Measurements from ENCODE around the gene ITGAX.
"Not testable (repeated sequence)": the region's sequence is repeated elsewhere in the genome, so short reads cannot be mapped to it uniquely, and the experiment has no call there.

Gene ITGAX

GRCh38 chr16:31354394-31355291, at the start of gene ITGAX:
ITGAX (plus strand) TSS chr16:31355176; CDS start chr16:31355255, 79 bp downstream.
- Histone ChIP-seq H3K27me3 (ENCODE audit: low read depth, low read length) (no peaks in the 10 kb centered on the region), H3K27ac (ENCODE audit: low read length) (peak within 1 kb of the TSS; percentile 36), H3K4me3 (ENCODE audit: low read depth in 1 of 2, low read length in 2 of 2) (peak within 1 kb of the TSS; percentile 28 to 48), H3K4me1 (ENCODE audit: control insufficient read depth in 1 of 2, insufficient read depth in 2 of 2, low read length in 2 of 2) (no peaks in the 10 kb centered on the region), H3K9me3 (ENCODE audit: control insufficient read depth in 1 of 2, low read length in 2 of 2) (no peaks in the 10 kb centered on the region), H3K36me3 (ENCODE audit: control insufficient read depth in 1 of 2, insufficient read depth in 2 of 2, low read length in 2 of 2) (no peaks in the 10 kb centered on the region)

- no peaks in the 10 kb centered on the region for H3K36me3 ChIP-seq (ENCODE audit: control insufficient read depth in 1 of 2, insufficient read depth in 2 of 2, low read length in 2 of 2)
- H3K27ac ChIP-seq (ENCODE audit: low read length) = no peak overlapping the region
- no peaks in the 10 kb centered on the region for H3K27me3 ChIP-seq (ENCODE audit: low read depth, low read length)
- H3K4me3 ChIP-seq (ENCODE audit: low read depth in 1 of 2, low read length in 2 of 2) = no peak overlapping the region
- H3K9me3 ChIP-seq (ENCODE audit: control insufficient read depth in 1 of 2, low read length in 2 of 2) = peaks cover 0 to 4% of the 10 kb centered on the region in 2 donors
- H3K4me1 ChIP-seq (ENCODE audit: control insufficient read depth in 1 of 2, insufficient read depth in 2 of 2, low read length in 2 of 2) = peaks cover 0 to 10% of the 10 kb centered on the region in 2 donors
These were observed 49.8 kb upstream of the ITGAX start for GRCh38 chr16:31305219-31305618.

GRCh38 chr16:31308381-31308780, 46.6 kb upstream of the ITGAX start:
- H3K27ac ChIP-seq (ENCODE audit: low read length); H3K4me3 ChIP-seq (ENCODE audit: low read depth in 1 of 2, low read length in 2 of 2); H3K9me3 ChIP-seq (ENCODE audit: control insufficient read depth in 1 of 2, low read length in 2 of 2); H3K36me3 ChIP-seq (ENCODE audit: control insufficient read depth in 1 of 2, insufficient read depth in 2 of 2, low read length in 2 of 2); H3K27me3 ChIP-seq (ENCODE audit: low read depth, low read length); H3K4me1 ChIP-seq (ENCODE audit: control insufficient read depth in 1 of 2, insufficient read depth in 2 of 2, low read length in 2 of 2): not testable (repeated sequence)

- peaks cover 13 to 18% of the 10 kb centered on the region in 2 donors for H3K9me3 ChIP-seq (ENCODE audit: control insufficient read depth in 1 of 2, low read length in 2 of 2)
- H3K27ac ChIP-seq (ENCODE audit: low read length) = no peak overlapping the region
- H3K4me1 ChIP-seq (ENCODE audit: control insufficient read depth in 1 of 2, insufficient read depth in 2 of 2, low read length in 2 of 2) = no peaks in the 10 kb centered on the region
- H3K4me3 ChIP-seq (ENCODE audit: low read depth in 1 of 2, low read length in 2 of 2) = no peak overlapping the region
- no peaks in the 10 kb centered on the region for H3K27me3 ChIP-seq (ENCODE audit: low read depth, low read length)
- no peaks in the 10 kb centered on the region for H3K36me3 ChIP-seq (ENCODE audit: control insufficient read depth in 1 of 2, insufficient read depth in 2 of 2, low read length in 2 of 2)
These were observed 32.5 kb upstream of the ITGAX start for GRCh38 chr16:31322500-31322899.

GRCh38 chr16:31323959-31324629, 30.9 kb upstream of the ITGAX start:
- H3K27ac ChIP-seq (ENCODE audit: low read length) = no peak overlapping the region
- H3K27me3 ChIP-seq (ENCODE audit: low read depth, low read length) = no peaks in the 10 kb centered on the region
- H3K4me3 ChIP-seq (ENCODE audit: low read depth in 1 of 2, low read length in 2 of 2) = no peak overlapping the region
- H3K36me3 ChIP-seq (ENCODE audit: control insufficient read depth in 1 of 2, insufficient read depth in 2 of 2, low read length in 2 of 2) = no peaks in the 10 kb centered on the region
- no peaks in the 10 kb centered on the region for H3K4me1 ChIP-seq (ENCODE audit: control insufficient read depth in 1 of 2, insufficient read depth in 2 of 2, low read length in 2 of 2)
- peaks cover 13 to 16% of the 10 kb centered on the region in 2 donors for H3K9me3 ChIP-seq (ENCODE audit: control insufficient read depth in 1 of 2, low read length in 2 of 2)

GRCh38 chr16:31325171-31325570, 29.8 kb upstream of the ITGAX start:
- Histone ChIP-seq H3K4me3 (ENCODE audit: low read depth in 1 of 2, low read length in 2 of 2) (no peak overlapping the region), H3K27me3 (ENCODE audit: low read depth, low read length) (no peaks in the 10 kb centered on the region), H3K36me3 (ENCODE audit: control insufficient read depth in 1 of 2, insufficient read depth in 2 of 2, low read length in 2 of 2) (no peaks in the 10 kb centered on the region), H3K4me1 (ENCODE audit: control insufficient read depth in 1 of 2, insufficient read depth in 2 of 2, low read length in 2 of 2) (no peaks in the 10 kb centered on the region), H3K27ac (ENCODE audit: low read length) (no peak overlapping the region), H3K9me3 (ENCODE audit: control insufficient read depth in 1 of 2, low read length in 2 of 2) (peaks cover 13 to 16% of the 10 kb centered on the region in 2 donors)

GRCh38 chr16:31327646-31328225, 27.2 kb upstream of the ITGAX start:
- Histone ChIP-seq H3K27me3 (ENCODE audit: low read depth, low read length) (peaks cover 15% of the 10 kb centered on the region), H3K4me3 (ENCODE audit: low read depth in 1 of 2, low read length in 2 of 2) (no peak overlapping the region), H3K27ac (ENCODE audit: low read length) (no peak overlapping the region), H3K4me1 (ENCODE audit: control insufficient read depth in 1 of 2, insufficient read depth in 2 of 2, low read length in 2 of 2) (peaks cover 0 to 3% of the 10 kb centered on the region in 2 donors), H3K36me3 (ENCODE audit: control insufficient read depth in 1 of 2, insufficient read depth in 2 of 2, low read length in 2 of 2) (no peaks in the 10 kb centered on the region), H3K9me3 (ENCODE audit: control insufficient read depth in 1 of 2, low read length in 2 of 2) (peaks cover 0 to 6% of the 10 kb centered on the region in 2 donors)

GRCh38 chr16:31328322-31329052, 26.5 kb upstream of the ITGAX start:
- Histone ChIP-seq H3K27me3 (ENCODE audit: low read depth, low read length) (peaks cover 15% of the 10 kb centered on the region), H3K4me3 (ENCODE audit: low read depth in 1 of 2, low read length in 2 of 2) (no peak overlapping the region), H3K36me3 (ENCODE audit: control insufficient read depth in 1 of 2, insufficient read depth in 2 of 2, low read length in 2 of 2) (no peaks in the 10 kb centered on the region), H3K9me3 (ENCODE audit: control insufficient read depth in 1 of 2, low read length in 2 of 2) (peaks cover 0 to 7% of the 10 kb centered on the region in 2 donors), H3K27ac (ENCODE audit: low read length) (no peak overlapping the region), H3K4me1 (ENCODE audit: control insufficient read depth in 1 of 2, insufficient read depth in 2 of 2, low read length in 2 of 2) (peaks cover 0 to 3% of the 10 kb centered on the region in 2 donors)

GRCh38 chr16:31329671-31330552, 25.1 kb upstream of the ITGAX start:
- H3K9me3 ChIP-seq (ENCODE audit: control insufficient read depth in 1 of 2, low read length in 2 of 2) = peaks cover 0 to 5% of the 10 kb centered on the region in 2 donors
- H3K4me3 ChIP-seq (ENCODE audit: low read depth in 1 of 2, low read length in 2 of 2) = no peak overlapping the region
- peaks cover 15% of the 10 kb centered on the region for H3K27me3 ChIP-seq (ENCODE audit: low read depth, low read length)
- peaks cover 0 to 3% of the 10 kb centered on the region in 2 donors for H3K4me1 ChIP-seq (ENCODE audit: control insufficient read depth in 1 of 2, insufficient read depth in 2 of 2, low read length in 2 of 2)
- no peak overlapping the region for H3K27ac ChIP-seq (ENCODE audit: low read length)
- no peaks in the 10 kb centered on the region for H3K36me3 ChIP-seq (ENCODE audit: control insufficient read depth in 1 of 2, insufficient read depth in 2 of 2, low read length in 2 of 2)

- Histone ChIP-seq H3K4me1 (ENCODE audit: control insufficient read depth in 1 of 2, insufficient read depth in 2 of 2, low read length in 2 of 2) (peaks cover 0 to 3% of the 10 kb centered on the region in 2 donors), H3K27me3 (ENCODE audit: low read depth, low read length) (peaks cover 15% of the 10 kb centered on the region), H3K36me3 (ENCODE audit: control insufficient read depth in 1 of 2, insufficient read depth in 2 of 2, low read length in 2 of 2) (no peaks in the 10 kb centered on the region)
These were observed 24.5 kb upstream of the ITGAX start for GRCh38 chr16:31330553-31330890.

More at GRCh38 chr16:31330553-31330890, 24.5 kb upstream of the ITGAX start:
- Histone ChIP-seq H3K9me3 (ENCODE audit: control insufficient read depth in 1 of 2, low read length in 2 of 2) (peaks cover 0 to 5% of the 10 kb centered on the region in 2 donors), H3K4me3 (ENCODE audit: low read depth in 1 of 2, low read length in 2 of 2) (no peak overlapping the region), H3K27ac (ENCODE audit: low read length) (no peak overlapping the region)

Measured in muscle layer of duodenum (tissue), 2 donors.